Body of pancreas (tissue), 4 donors: ENCODE measurements around the gene CMTM4. TPM values are rescaled to one million over a fixed set of nuclear protein-coding genes. Genes with fewer than 3 reads are reported as not detected.

Source experiments
- ATAC-seq: fragments of 150-250 bp; one replicate; pipeline ENCODE4 v1.9.1; 2016
- DNase-seq, 4 donors: peaks; one replicate each; pipeline ENCODE4 v3.0.0-alpha.2; 2019
- H3K27ac ChIP-seq, 4 donors: fragments of 200-600 bp; sonication (generic); 1 replicate in 3 of 4; 2 replicates in 1 of 4; pipeline versions ENCODE4 v1.5.1 to v1.6.1; 2016 to 2019; ENCODE audit warnings: mild to moderate bottlenecking in 1 of 4, mixed read lengths in 1 of 4, moderate library complexity in 1 of 4
- H3K27me3 ChIP-seq, 2 donors: fragments of 200-600 bp; sonication (generic); one replicate each; pipeline ENCODE4 v1.6.0; 2016; ENCODE audit warnings: mild to moderate bottlenecking in 1 of 2
- H3K36me3 ChIP-seq, 2 donors: fragments of 200-600 bp; sonication (generic); replicated peaks in 1 of 2; 2 replicates each; pipeline ENCODE4 v1.5.1; 2016; ENCODE audit warnings: low read depth in 2 of 2; ENCODE audit not compliant: insufficient read depth in 1 of 2
- H3K4me1 ChIP-seq: fragments of 200-600 bp; sonication (generic); one replicate; pipeline ENCODE4 v1.6.0; 2016
- H3K4me3 ChIP-seq, 2 donors: fragments of 200-600 bp; sonication (generic); 1 replicate in 1 of 2; 2 replicates in 1 of 2; pipeline ENCODE4 v1.5.1; 2016 to 2019
- H3K9me3 ChIP-seq, 3 donors: fragments of 200-600 bp; sonication (generic); 1 replicate in 2 of 3; 2 replicates in 1 of 3; pipeline ENCODE4 v1.5.1; 2016
- CTCF ChIP-seq, 7 experiments: fragments of 450-650 bp in 4 of 7; fragments of 200-600 bp in 3 of 7; sonication (generic) in 3 of 7; IDR thresholded peaks; one replicate each; pipeline ENCODE4 v1.5.1; 2016 to 2019; ENCODE audit warnings: antibody characterized with exemption in 7 of 7
- POLR2A ChIP-seq, 3 donors: fragments of 450-650 bp; IDR thresholded peaks; one replicate each; pipeline ENCODE4 v1.6.1; 2016; ENCODE audit warnings: antibody characterized with exemption in 3 of 3, mild to moderate bottlenecking in 2 of 3
- WGBS, 2 donors: methylation state at CpG; one replicate each; pipeline ENCODE4 v1.1.5; 2017; 5-methylcytosine and 5-hydroxymethylcytosine counted together
- intact Hi-C: fragments of 100-400 bp; cut with DNase I; formaldehyde crosslinking; loops from one replicate; pipeline ENCODE4 v1.15.1; 2023
- total RNA-seq, 2 donors: library from RNA; depleted of rRNA; stranded (reverse); fragments of >200 nt; gene quantifications; one replicate each; pipeline ENCODE4 v1.1.0, GENCODE V29; 2016

The CMTM4 gene
- total RNA-seq, 2 donors from 2014 or later: 35.9 to 36.6 TPM

GRCh38 chr16:66578651-66579531 is 117.7 kb downstream of the CMTM4 start, which contains the start of gene CMTM2:
Gene CMTM2 (plus strand): TSS chr16:66579463. CDS start chr16:66579608, 145 bp downstream.
- ATAC-seq: no peak
- no peak for TF ChIP-seq POLR2A (IDR thresholded peaks at IDR 0.05)
- no peak for TF ChIP-seq CTCF (IDR thresholded peaks at IDR 0.05)
- DNase-seq: no peak
- intact Hi-C loops: no loop called here
- Histone ChIP-seq H3K4me1 (no peaks in the 10 kb centered on the region), H3K9me3 (no peaks in the 10 kb centered on the region), H3K27ac (no peak within 1 kb of the TSS), H3K27me3 (no peaks in the 10 kb centered on the region), H3K4me3 (no peak within 1 kb of the TSS), H3K36me3 (no peaks in the 10 kb centered on the region)
- WGBS, 2 donors: 25 to 46% methylated on average over 19 to 75 of the region's 77 CpGs

- no peaks in the 10 kb centered on the region for H3K9me3 ChIP-seq
- H3K27me3 ChIP-seq: no peaks in the 10 kb centered on the region
- no peak for TF ChIP-seq POLR2A (IDR thresholded peaks at IDR 0.05)
- no peak for TF ChIP-seq CTCF (IDR thresholded peaks at IDR 0.05)
- ATAC-seq: no peak
- no peaks in the 10 kb centered on the region for H3K4me1 ChIP-seq
- H3K4me3 ChIP-seq: no peak overlapping the region
- WGBS, 2 donors: 94 to 97% methylated on average over 4 to 5 of the region's 5 CpGs
- intact Hi-C loops: no loop called here
- no peaks in the 10 kb centered on the region for H3K36me3 ChIP-seq
- no peak overlapping the region for H3K27ac ChIP-seq
- no peak for DNase-seq
These were observed 120.2 kb downstream of the CMTM4 start for GRCh38 chr16:66576296-66576695.

- TF ChIP-seq POLR2A (IDR thresholded peaks at IDR 0.05) (no peak), CTCF (IDR thresholded peaks at IDR 0.05) (no peak)
- no peaks in the 10 kb centered on the region for H3K36me3 ChIP-seq
- no peak overlapping the region for H3K27ac ChIP-seq
- no peaks in the 10 kb centered on the region for H3K4me1 ChIP-seq
- WGBS, 2 donors: 89 to 93% methylated on average over 3 of the region's 3 CpGs
- intact Hi-C loops: no loop called here
- DNase-seq (no peak), ATAC-seq (no peak)
- no peaks in the 10 kb centered on the region for H3K9me3 ChIP-seq
- no peak overlapping the region for H3K4me3 ChIP-seq
- no peaks in the 10 kb centered on the region for H3K27me3 ChIP-seq
These were observed 121.5 kb downstream of the CMTM4 start for GRCh38 chr16:66575060-66575459.

- Histone ChIP-seq H3K36me3 (no peaks in the 10 kb centered on the region), H3K27ac (no peak overlapping the region), H3K4me3 (no peak overlapping the region), H3K27me3 (no peaks in the 10 kb centered on the region), H3K4me1 (no peaks in the 10 kb centered on the region), H3K9me3 (no peaks in the 10 kb centered on the region)
- TF ChIP-seq CTCF (IDR thresholded peaks at IDR 0.05) (no peak), POLR2A (IDR thresholded peaks at IDR 0.05) (no peak)
- no peak for ATAC-seq
- intact Hi-C loops: no loop called here
- 85 to 93% methylated on average over 3 of the region's 3 CpGs for WGBS, 2 donors
- DNase-seq: no peak
These were observed 122.0 kb downstream of the CMTM4 start for GRCh38 chr16:66574531-66574930.

- H3K4me3 ChIP-seq: no peak overlapping the region
- no peak for DNase-seq
- WGBS, 2 donors: 94% methylated on average over 1 of the region's 1 CpG
- intact Hi-C loops: no loop called here
- ATAC-seq: no peak
- TF ChIP-seq CTCF (IDR thresholded peaks at IDR 0.05): no peak
- no peak for TF ChIP-seq POLR2A (IDR thresholded peaks at IDR 0.05)
- no peaks in the 10 kb centered on the region for H3K27me3 ChIP-seq
- no peak overlapping the region for H3K27ac ChIP-seq
- H3K4me1 ChIP-seq: no peaks in the 10 kb centered on the region
- no peaks in the 10 kb centered on the region for H3K36me3 ChIP-seq
- no peaks in the 10 kb centered on the region for H3K9me3 ChIP-seq
These were observed 122.5 kb downstream of the CMTM4 start for GRCh38 chr16:66574081-66574480.
